HG03565 (cell line): ENCODE data around the gene FOXJ1.

Experiments used
- ATAC-seq: cut with Tn5 transposase; IDR thresholded peaks from one replicate; pipeline ENCODE4 v1.9.1; 2021; ENCODE audit warnings: mild to moderate bottlenecking, moderate library complexity; ENCODE audit not compliant: unreplicated experiment

FOXJ1 gene

GRCh38 chr17:76092526-76093413 lies 48.3 kb downstream of the FOXJ1 start:
- ATAC-seq = no peak

GRCh38 chr17:76091526-76092286 lies 49.3 kb downstream of the FOXJ1 start:
- no peak for ATAC-seq

GRCh38 chr17:76090517-76091129 lies 50.4 kb downstream of the FOXJ1 start:
- ATAC-seq = no peak

- no peak for ATAC-seq
Measured at GRCh38 chr17:76089680-76090516, 51.1 kb downstream of the FOXJ1 start.

- no peak for ATAC-seq
Measured at GRCh38 chr17:76088868-76089576, 52.0 kb downstream of the FOXJ1 start.

- no peak for ATAC-seq
Measured at GRCh38 chr17:76088041-76088867, 52.8 kb downstream of the FOXJ1 start.

GRCh38 chr17:76087531-76087930 lies 53.5 kb downstream of the FOXJ1 start:
- ATAC-seq = no peak

GRCh38 chr17:76086384-76086783 lies 54.7 kb downstream of the FOXJ1 start:
- no peak for ATAC-seq
